K562 (cell line): Measurements from ENCODE around the gene TRNAU1AP. TPM values are rescaled to one million over a fixed set of nuclear protein-coding genes. Genes with fewer than 3 reads are reported as not detected.

Experiments
- CREM ChIP-seq: IDR thresholded peaks from 2 replicates; pipeline ENCODE4 v1.6.1; 2014; ENCODE audit warnings: antibody characterized with exemption, low read depth
- DIDO1 ChIP-seq: fragments of 450-650 bp; IDR thresholded peaks from 2 replicates; pipeline ENCODE4 v1.6.1; 2016; ENCODE audit warnings: low read depth, missing biosample characterization, missing genetic modification characterization
- FUS ChIP-seq: fragments of 200-400 bp; formaldehyde crosslinking; optimal IDR thresholded peaks from 2 replicates; pipeline ENCODE3; 2017; ENCODE audit warnings: low read depth, low read length
- HNRNPLL ChIP-seq: fragments of 200-400 bp; formaldehyde crosslinking; IDR thresholded peaks from 2 replicates; pipeline ENCODE4 v1.6.1; 2017; ENCODE audit warnings: low read length, low read depth, mild to moderate bottlenecking; ENCODE audit not compliant: poor library complexity, severe bottlenecking
- IRF2 ChIP-seq: sonication (generic); formaldehyde crosslinking; IDR thresholded peaks from 2 replicates; pipeline ENCODE4 v1.8.1; 2022; ENCODE audit warnings: mild to moderate bottlenecking, missing genetic modification reagents
- NFYB ChIP-seq: IDR thresholded peaks from 2 replicates; pipeline ENCODE4 v1.6.1; 2011; ENCODE audit warnings: mild to moderate bottlenecking, moderate library complexity; ENCODE audit not compliant: insufficient read length; ENCODE audit errors: extremely low read depth
- RBM15 ChIP-seq: fragments of 200-400 bp; formaldehyde crosslinking; IDR thresholded peaks from 2 replicates; pipeline ENCODE4 v1.6.1; 2018; ENCODE audit warnings: mild to moderate bottlenecking, low read length, moderate library complexity; ENCODE audit not compliant: insufficient read depth
- SPI1 ChIP-seq: IDR thresholded peaks from 2 replicates; pipeline ENCODE4 v1.6.1; 2011; ENCODE audit warnings: low read depth, low read length, control low read depth, borderline replicate concordance
- TEAD4 ChIP-seq, 2 experiments: sonication (generic) in 1 of 2; formaldehyde crosslinking in 1 of 2; IDR thresholded peaks; 2 replicates each; pipeline versions ENCODE4 v1.6.1 to v1.8.0; 2012 to 2022; ENCODE audit warnings: borderline replicate concordance in 1 of 2, inconsistent platforms in 1 of 2, low read length in 1 of 2, mild to moderate bottlenecking in 1 of 2, missing genetic modification reagents in 1 of 2
- ZNF124 ChIP-seq: sonication (generic); formaldehyde crosslinking; IDR thresholded peaks from 2 replicates; pipeline ENCODE4 v1.8.1; 2022; ENCODE audit warnings: missing genetic modification reagents
- ZNF398 ChIP-seq: fragments of 250-450 bp; sonication (Bioruptor Pico); IDR thresholded peaks from 2 replicates; pipeline ENCODE4 v1.8.0; 2021; ENCODE audit warnings: moderate library complexity, mild to moderate bottlenecking, inconsistent platforms
- ZZZ3 ChIP-seq: fragments of 450-650 bp; IDR thresholded peaks from 2 replicates; pipeline ENCODE4 v1.6.1; 2016; ENCODE audit warnings: antibody characterized with exemption, mild to moderate bottlenecking, moderate library complexity
- polyA plus RNA-seq, 8 experiments: library from polyadenylated mRNA; depleted of rRNA in 4 of 8; stranded (reverse) in 5 of 8; unstranded in 3 of 8; fragments of >200 nt; fragmentation: Nextera tagmentation in 2 of 8; fragmentation: Illumina TruSeq in 1 of 8; extraction: Ambion mirVana in 2 of 8; extraction: Trizol in 1 of 8; gene quantifications; 2 replicates each; pipeline versions ENCODE4 v1.2.1 to v1.2.3, GENCODE V29; 2011 to 2014; ENCODE audit warnings: inconsistent platforms in 1 of 8, missing spikeins in 1 of 8
- total RNA-seq, 7 experiments: library from RNA; depleted of rRNA in 6 of 7; stranded (reverse); fragments of >200 nt in 6 of 7; fragmentation: Illumina TruSeq in 2 of 7; extraction: Trizol in 2 of 7; gene quantifications; 2 replicates each; pipeline versions ENCODE4 v1.2.1 to v1.2.3, GENCODE V29; 2011 to 2021; ENCODE audit warnings: low replicate concordance in 1 of 7
- TF ChIP-seq, protein P1 (sequence below): fragments of 200-400 bp; formaldehyde crosslinking; IDR thresholded peaks from 2 replicates; pipeline ENCODE4 v1.6.1; 2017; ENCODE audit warnings: mild to moderate bottlenecking, low read depth, low read length, moderate library complexity
- TF ChIP-seq, protein P2 (sequence below): sonication (generic); formaldehyde crosslinking; IDR thresholded peaks from 2 replicates; pipeline ENCODE4 v1.9.0; 2022; ENCODE audit warnings: mild to moderate bottlenecking, missing genetic modification reagents
- TF ChIP-seq, protein P3 (sequence below), 2 experiments: IDR thresholded peaks; 2 replicates each; pipeline ENCODE4 v1.6.1; 2011; ENCODE audit warnings: borderline replicate concordance in 1 of 2, control low read depth in 1 of 2, low read depth in 1 of 2, low read length in 1 of 2, mild to moderate bottlenecking in 1 of 2, mixed read lengths in 1 of 2, moderate library complexity in 1 of 2; ENCODE audit not compliant: insufficient read depth in 1 of 2, insufficient read length in 1 of 2, poor library complexity in 1 of 2, severe bottlenecking in 1 of 2; ENCODE audit errors: extremely low read depth in 1 of 2
- TF ChIP-seq, protein P4 (sequence below): fragments of 250-450 bp; sonication (Bioruptor Pico); IDR thresholded peaks from 2 replicates; pipeline ENCODE4 v1.9.0; 2021; ENCODE audit warnings: mild to moderate bottlenecking
- TF ChIP-seq, protein P5 (sequence below): fragments of 450-650 bp; IDR thresholded peaks from 2 replicates; pipeline ENCODE4 v1.7.1; 2018; ENCODE audit warnings: mild to moderate bottlenecking, low read depth; ENCODE audit not compliant: partially characterized antibody

TRNAU1AP gene
- total and polyA plus RNA-seq, 9 of the 15 experiments (the other 6 are each of a cell fraction or from before 2014, with no cell fraction given): 34.9 to 110 (median 46.3) TPM

GRCh38 chr1:28552758-28553663, at the start of gene TRNAU1AP (continued):
- TF ChIP-seq TEAD4 (IDR thresholded peaks at IDR 0.05; ENCODE audit: low read length): peak; percentile 61
- TF ChIP-seq TEAD4 (CRISPR knock-in tag; IDR thresholded peaks at IDR 0.05; ENCODE audit: borderline replicate concordance): no peak
- TF ChIP-seq, protein P1, sequence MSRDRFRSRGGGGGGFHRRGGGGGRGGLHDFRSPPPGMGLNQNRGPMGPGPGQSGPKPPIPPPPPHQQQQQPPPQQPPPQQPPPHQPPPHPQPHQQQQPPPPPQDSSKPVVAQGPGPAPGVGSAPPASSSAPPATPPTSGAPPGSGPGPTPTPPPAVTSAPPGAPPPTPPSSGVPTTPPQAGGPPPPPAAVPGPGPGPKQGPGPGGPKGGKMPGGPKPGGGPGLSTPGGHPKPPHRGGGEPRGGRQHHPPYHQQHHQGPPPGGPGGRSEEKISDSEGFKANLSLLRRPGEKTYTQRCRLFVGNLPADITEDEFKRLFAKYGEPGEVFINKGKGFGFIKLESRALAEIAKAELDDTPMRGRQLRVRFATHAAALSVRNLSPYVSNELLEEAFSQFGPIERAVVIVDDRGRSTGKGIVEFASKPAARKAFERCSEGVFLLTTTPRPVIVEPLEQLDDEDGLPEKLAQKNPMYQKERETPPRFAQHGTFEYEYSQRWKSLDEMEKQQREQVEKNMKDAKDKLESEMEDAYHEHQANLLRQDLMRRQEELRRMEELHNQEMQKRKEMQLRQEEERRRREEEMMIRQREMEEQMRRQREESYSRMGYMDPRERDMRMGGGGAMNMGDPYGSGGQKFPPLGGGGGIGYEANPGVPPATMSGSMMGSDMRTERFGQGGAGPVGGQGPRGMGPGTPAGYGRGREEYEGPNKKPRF: no peak
- peak; percentile 90 for TF ChIP-seq HNRNPLL
- no peak for TF ChIP-seq ZNF124 (CRISPR knock-in tag)
- TF ChIP-seq SPI1: no peak
- TF ChIP-seq, protein P2, sequence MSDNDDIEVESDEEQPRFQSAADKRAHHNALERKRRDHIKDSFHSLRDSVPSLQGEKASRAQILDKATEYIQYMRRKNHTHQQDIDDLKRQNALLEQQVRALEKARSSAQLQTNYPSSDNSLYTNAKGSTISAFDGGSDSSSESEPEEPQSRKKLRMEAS (CRISPR knock-in tag): peak; percentile 91
- TF ChIP-seq CREM: peak; percentile 83
- no peak for TF ChIP-seq NFYB
- no peak for TF ChIP-seq RBM15
- TF ChIP-seq, protein P3, sequence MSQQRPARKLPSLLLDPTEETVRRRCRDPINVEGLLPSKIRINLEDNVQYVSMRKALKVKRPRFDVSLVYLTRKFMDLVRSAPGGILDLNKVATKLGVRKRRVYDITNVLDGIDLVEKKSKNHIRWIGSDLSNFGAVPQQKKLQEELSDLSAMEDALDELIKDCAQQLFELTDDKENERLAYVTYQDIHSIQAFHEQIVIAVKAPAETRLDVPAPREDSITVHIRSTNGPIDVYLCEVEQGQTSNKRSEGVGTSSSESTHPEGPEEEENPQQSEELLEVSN (IDR thresholded peaks at IDR 0.05; ENCODE audit: borderline replicate concordance in 1 of 2, extremely low read depth in 1 of 2, insufficient read depth in 1 of 2, insufficient read length in 1 of 2, low read depth in 1 of 2, low read length in 1 of 2, poor library complexity in 1 of 2, severe bottlenecking in 1 of 2): peak; percentile 5 to 79
- TF ChIP-seq, protein P4, sequence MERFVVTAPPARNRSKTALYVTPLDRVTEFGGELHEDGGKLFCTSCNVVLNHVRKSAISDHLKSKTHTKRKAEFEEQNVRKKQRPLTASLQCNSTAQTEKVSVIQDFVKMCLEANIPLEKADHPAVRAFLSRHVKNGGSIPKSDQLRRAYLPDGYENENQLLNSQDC (CRISPR knock-in tag): no peak
- TF ChIP-seq ZZZ3: no peak
- no peak for TF ChIP-seq IRF2 (CRISPR knock-in tag)
- no peak for TF ChIP-seq FUS
- TF ChIP-seq DIDO1 (tag): no peak
- TF ChIP-seq, protein P5, sequence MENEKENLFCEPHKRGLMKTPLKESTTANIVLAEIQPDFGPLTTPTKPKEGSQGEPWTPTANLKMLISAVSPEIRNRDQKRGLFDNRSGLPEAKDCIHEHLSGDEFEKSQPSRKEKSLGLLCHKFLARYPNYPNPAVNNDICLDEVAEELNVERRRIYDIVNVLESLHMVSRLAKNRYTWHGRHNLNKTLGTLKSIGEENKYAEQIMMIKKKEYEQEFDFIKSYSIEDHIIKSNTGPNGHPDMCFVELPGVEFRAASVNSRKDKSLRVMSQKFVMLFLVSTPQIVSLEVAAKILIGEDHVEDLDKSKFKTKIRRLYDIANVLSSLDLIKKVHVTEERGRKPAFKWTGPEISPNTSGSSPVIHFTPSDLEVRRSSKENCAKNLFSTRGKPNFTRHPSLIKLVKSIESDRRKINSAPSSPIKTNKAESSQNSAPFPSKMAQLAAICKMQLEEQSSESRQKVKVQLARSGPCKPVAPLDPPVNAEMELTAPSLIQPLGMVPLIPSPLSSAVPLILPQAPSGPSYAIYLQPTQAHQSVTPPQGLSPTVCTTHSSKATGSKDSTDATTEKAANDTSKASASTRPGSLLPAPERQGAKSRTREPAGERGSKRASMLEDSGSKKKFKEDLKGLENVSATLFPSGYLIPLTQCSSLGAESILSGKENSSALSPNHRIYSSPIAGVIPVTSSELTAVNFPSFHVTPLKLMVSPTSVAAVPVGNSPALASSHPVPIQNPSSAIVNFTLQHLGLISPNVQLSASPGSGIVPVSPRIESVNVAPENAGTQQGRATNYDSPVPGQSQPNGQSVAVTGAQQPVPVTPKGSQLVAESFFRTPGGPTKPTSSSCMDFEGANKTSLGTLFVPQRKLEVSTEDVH: peak; percentile 9
- no peak for TF ChIP-seq ZNF398
